A549 (cell line): ENCODE measurements around the gene KIF27.
"Not testable (repeated sequence)": the region's sequence is repeated elsewhere in the genome, so short reads cannot be mapped to it uniquely, and the experiment has no call there.

Source experiments
- CBX2 ChIP-seq: fragments of 200-600 bp; sonication (generic); IDR thresholded peaks from 2 replicates; pipeline ENCODE4 v1.6.1; 2016; ENCODE audit warnings: low read depth, mild to moderate bottlenecking, borderline replicate concordance
- CEBPB ChIP-seq, 2 experiments: fragments of >200 bp in 1 of 2; sonication (Bioruptor Twin) in 1 of 2; formaldehyde crosslinking in 1 of 2; IDR thresholded peaks; 2 replicates each; pipeline ENCODE4 v1.6.1; 2012 to 2016
- CTCF ChIP-seq: fragments of >200 bp; sonication (Bioruptor Twin); formaldehyde crosslinking; IDR thresholded peaks from 3 replicates; pipeline ENCODE4 v1.5.1; 2016
- RCOR1 ChIP-seq: fragments of 150-350 bp; IDR thresholded peaks from 2 replicates; pipeline ENCODE4 v1.6.1; 2014; ENCODE audit warnings: antibody characterized with exemption, low read length, low read depth
- RFX5 ChIP-seq: fragments of 450-650 bp; IDR thresholded peaks from 2 replicates; pipeline ENCODE4 v1.7.1; 2014; ENCODE audit warnings: antibody characterized with exemption, mild to moderate bottlenecking, moderate library complexity
- ZSCAN20 ChIP-seq: fragments of 250-450 bp; sonication (Bioruptor Pico); IDR thresholded peaks from 2 replicates; pipeline ENCODE4 v1.8.0; 2022; ENCODE audit warnings: mild to moderate bottlenecking, moderate library complexity
- TF ChIP-seq, protein P1 (sequence below): fragments of 150-350 bp; IDR thresholded peaks from 2 replicates; pipeline ENCODE4 v1.6.1; 2014; ENCODE audit warnings: low read depth, mild to moderate bottlenecking, low read length

DNA sequence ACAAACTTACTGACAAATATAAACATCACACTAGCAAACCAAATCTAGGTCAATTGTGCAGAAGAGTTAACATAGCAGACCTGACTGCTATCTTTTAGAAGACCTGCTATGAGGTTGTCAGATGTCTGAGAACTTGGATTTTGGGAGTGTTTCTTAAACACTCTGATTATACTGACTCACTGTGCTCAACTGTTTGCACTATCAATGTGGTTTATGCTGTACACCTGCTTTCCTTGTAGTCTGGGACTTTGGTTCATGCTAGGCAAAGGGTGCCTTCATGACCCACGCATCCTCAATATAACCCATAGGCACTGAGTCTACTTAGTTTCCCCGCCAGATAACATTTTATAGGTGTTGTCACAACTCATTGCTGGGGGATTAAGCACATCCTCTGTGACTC lies 26.9 kb downstream of the KIF27 start:
- TF ChIP-seq CBX2; ZSCAN20 (CRISPR knock-in tag); RCOR1; CEBPB (IDR thresholded peaks at IDR 0.05); RFX5; CTCF: not testable (repeated sequence)
- TF ChIP-seq, protein P1, sequence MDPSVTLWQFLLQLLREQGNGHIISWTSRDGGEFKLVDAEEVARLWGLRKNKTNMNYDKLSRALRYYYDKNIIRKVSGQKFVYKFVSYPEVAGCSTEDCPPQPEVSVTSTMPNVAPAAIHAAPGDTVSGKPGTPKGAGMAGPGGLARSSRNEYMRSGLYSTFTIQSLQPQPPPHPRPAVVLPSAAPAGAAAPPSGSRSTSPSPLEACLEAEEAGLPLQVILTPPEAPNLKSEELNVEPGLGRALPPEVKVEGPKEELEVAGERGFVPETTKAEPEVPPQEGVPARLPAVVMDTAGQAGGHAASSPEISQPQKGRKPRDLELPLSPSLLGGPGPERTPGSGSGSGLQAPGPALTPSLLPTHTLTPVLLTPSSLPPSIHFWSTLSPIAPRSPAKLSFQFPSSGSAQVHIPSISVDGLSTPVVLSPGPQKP: not testable (repeated sequence)
